Activated CD4-positive, alpha-beta T cell treated with anti-CD3 and anti-CD28 coated beads for 24 hours (primary cell): ENCODE data around the gene RNF214.

Source experiments
- DNase-seq, 2 donors: peaks; one replicate each; pipeline ENCODE4 v3.0.0-alpha.2; 2020; ENCODE audit warnings: low read depth in 2 of 2

RNF214 gene

GRCh38 chr11:117214404-117215110, 17.9 kb upstream of the RNF214 start:
- DNase-seq, result no peak

GRCh38 chr11:117217141-117218084, 15.1 kb upstream of the RNF214 start:
- no peak for DNase-seq

- no peak for DNase-seq
These were observed 14.1 kb upstream of the RNF214 start for GRCh38 chr11:117218133-117218915.

GRCh38 chr11:117219001-117219400, 13.5 kb upstream of the RNF214 start:
- no peak for DNase-seq

GRCh38 chr11:117219455-117219854, 13.0 kb upstream of the RNF214 start:
- DNase-seq, result no peak

- no peak for DNase-seq
These were observed 12.5 kb upstream of the RNF214 start for GRCh38 chr11:117219995-117220394.

GRCh38 chr11:117220568-117220967, 11.9 kb upstream of the RNF214 start:
- DNase-seq, result no peak

GRCh38 chr11:117220999-117221774, 11.3 kb upstream of the RNF214 start:
- DNase-seq, result no peak

GRCh38 chr11:117221775-117222517, 10.5 kb upstream of the RNF214 start:
- DNase-seq, result no peak

GRCh38 chr11:117222991-117223740, 9.3 kb upstream of the RNF214 start:
- DNase-seq, result no peak

GRCh38 chr11:117223741-117224689, 8.5 kb upstream of the RNF214 start:
- DNase-seq, result no peak

GRCh38 chr11:117225553-117226170, 6.8 kb upstream of the RNF214 start:
- no peak for DNase-seq

- no peak for DNase-seq
These were observed 5.8 kb upstream of the RNF214 start for GRCh38 chr11:117226388-117227385.

- DNase-seq, result no peak
These were observed 4.4 kb upstream of the RNF214 start for GRCh38 chr11:117228091-117228490.

- DNase-seq, result no peak
These were observed 3.1 kb upstream of the RNF214 start for GRCh38 chr11:117229411-117229810.

- no peak for DNase-seq
These were observed 2.6 kb upstream of the RNF214 start for GRCh38 chr11:117229931-117230285.
